ENCODE data around the gene ZSCAN16. TPM values are rescaled to one million over a fixed set of nuclear protein-coding genes. Genes with fewer than 3 reads are reported as not detected.

The ZSCAN16 gene
- total RNA-seq, 1 experiment from 2014 or later: 5.3 TPM

- H3K27me3 ChIP-seq (ENCODE audit: control insufficient read depth, insufficient read depth, low read length): no peaks in the 10 kb centered on the region
- no peaks in the 10 kb centered on the region for H3K36me3 ChIP-seq (ENCODE audit: control insufficient read depth, insufficient read depth, low read length)
- ChIA-PET POLR2A (no interaction called here), CTCF (no interaction called here)
- BruUV-seq (replicated peaks): no TSS peak
- H3K4me1 ChIP-seq (ENCODE audit: control insufficient read depth, insufficient read depth, low read length): no peaks in the 10 kb centered on the region
- no peak overlapping the region for H3K4me3 ChIP-seq (ENCODE audit: low read depth in 2 of 2, low read length in 2 of 2)
- no peaks in the 10 kb centered on the region for H3K9me3 ChIP-seq (ENCODE audit: control insufficient read depth, insufficient read depth, low read depth, low read length)
- TF ChIP-seq REST (IDR thresholded peaks at IDR 0.05; ENCODE audit: insufficient read depth in 1 of 2, low read depth in 2 of 2, low read length in 1 of 2) (no peak), POLR2AphosphoS5 (IDR thresholded peaks at IDR 0.05; ENCODE audit: low read depth, low read length) (no peak), TCF7L2 (IDR thresholded peaks at IDR 0.05; ENCODE audit: low read depth, low read length) (no peak), CTCF (IDR thresholded peaks at IDR 0.05) (no peak), SIN3A (IDR thresholded peaks at IDR 0.05; ENCODE audit: borderline replicate concordance, insufficient read depth, low read depth, low read length) (no peak)
- H3K27ac ChIP-seq (ENCODE audit: low read length): no peak overlapping the region
- ATAC-seq (no peak), DNase-seq (ENCODE audit: low read depth, low spot score) (no peak)
- intact Hi-C loops (cut with micrococcal nuclease; ENCODE audit: unreplicated experiment) (no loop called here), in situ Hi-C loops (cut with HindIII; ENCODE audit: low pct_unique_long_range_greater_than_20kb, low sequenced_read_pairs) (no loop called here)
Observed at GRCh38 chr6:28172006-28172405, 47.6 kb downstream of the ZSCAN16 start.

GRCh38 chr6:28176373-28176772 lies 52.0 kb downstream of the ZSCAN16 start:
- no TSS peak for BruUV-seq (replicated peaks)
- DNase-seq (ENCODE audit: low read depth, low spot score) (no peak), ATAC-seq (no peak)
- H3K27me3 ChIP-seq (ENCODE audit: control insufficient read depth, insufficient read depth, low read length): no peaks in the 10 kb centered on the region
- H3K36me3 ChIP-seq (ENCODE audit: control insufficient read depth, insufficient read depth, low read length): no peaks in the 10 kb centered on the region
- H3K4me3 ChIP-seq (ENCODE audit: low read depth in 2 of 2, low read length in 2 of 2): no peak overlapping the region
- intact Hi-C loops (cut with micrococcal nuclease; ENCODE audit: unreplicated experiment): no loop called here
- no peaks in the 10 kb centered on the region for H3K4me1 ChIP-seq (ENCODE audit: control insufficient read depth, insufficient read depth, low read length)
- ChIA-PET CTCF (no interaction called here), POLR2A (no interaction called here)
- H3K9me3 ChIP-seq (ENCODE audit: control insufficient read depth, insufficient read depth, low read depth, low read length): peaks cover 3% of the 10 kb centered on the region; the same call in 1 of the 2 replicates
- H3K27ac ChIP-seq (ENCODE audit: low read length): no peak overlapping the region
- in situ Hi-C loops (cut with HindIII; ENCODE audit: low pct_unique_long_range_greater_than_20kb, low sequenced_read_pairs): no loop called here
- no peak for TF ChIP-seq POLR2AphosphoS5 (IDR thresholded peaks at IDR 0.05; ENCODE audit: low read depth, low read length)
- TF ChIP-seq CTCF (IDR thresholded peaks at IDR 0.05): no peak
- TF ChIP-seq TCF7L2 (IDR thresholded peaks at IDR 0.05; ENCODE audit: low read depth, low read length): no peak
- TF ChIP-seq REST (IDR thresholded peaks at IDR 0.05; ENCODE audit: insufficient read depth in 1 of 2, low read depth in 2 of 2, low read length in 1 of 2): no peak
- TF ChIP-seq SIN3A (IDR thresholded peaks at IDR 0.05; ENCODE audit: borderline replicate concordance, insufficient read depth, low read depth, low read length): no peak

Other genes starting within 250 kb of the ZSCAN16 start
- not detected for gene OR2B2, start 212.2 kb upstream of the ZSCAN16 start, total RNA-seq (2021; ENCODE audit: unreplicated experiment)
- 0.26 TPM for gene OR2B6, start 167.4 kb upstream of the ZSCAN16 start, total RNA-seq (2021; ENCODE audit: unreplicated experiment)
- 4.2 TPM for gene ZNF165, start 44.0 kb upstream of the ZSCAN16 start, total RNA-seq (2021; ENCODE audit: unreplicated experiment)
- gene ZKSCAN8, start 17.3 kb downstream of the ZSCAN16 start, total RNA-seq (2021; ENCODE audit: unreplicated experiment): 18.4 TPM
- gene ZSCAN9, start 100.7 kb downstream of the ZSCAN16 start, total RNA-seq (2021; ENCODE audit: unreplicated experiment): 14.4 TPM
- gene ZKSCAN4, start 127.7 kb downstream of the ZSCAN16 start, total RNA-seq (2021; ENCODE audit: unreplicated experiment): 4.4 TPM
- not detected for gene NKAPL, start 134.7 kb downstream of the ZSCAN16 start, total RNA-seq (2021; ENCODE audit: unreplicated experiment)
- gene ZSCAN26, start 142.5 kb downstream of the ZSCAN16 start, total RNA-seq (2021; ENCODE audit: unreplicated experiment): 6.6 TPM
- gene PGBD1, start 157.0 kb downstream of the ZSCAN16 start, total RNA-seq (2021; ENCODE audit: unreplicated experiment): 7.6 TPM
- 10.4 TPM for gene ZSCAN31, start 211.5 kb downstream of the ZSCAN16 start, total RNA-seq (2021; ENCODE audit: unreplicated experiment)
- 7.0 TPM for gene ZKSCAN3, start 225.3 kb downstream of the ZSCAN16 start, total RNA-seq (2021; ENCODE audit: unreplicated experiment)